Activated CD4-positive, CD25-positive, alpha-beta regulatory T cell treated with anti-CD3 and anti-CD28 coated beads, Interleukin-2, amount 50 U/mL, for 24 hours (primary cell): ENCODE measurements around the gene ANKRD28.

Source experiments
- ATAC-seq, 2 donors: fragments of 150-1000 bp; cut with Tn5 transposase; one replicate each; pipeline ENCODE4 v1.10.0; 2021; ENCODE audit warnings: mild to moderate bottlenecking in 1 of 2, moderate library complexity in 1 of 2

The ANKRD28 gene

DNA sequence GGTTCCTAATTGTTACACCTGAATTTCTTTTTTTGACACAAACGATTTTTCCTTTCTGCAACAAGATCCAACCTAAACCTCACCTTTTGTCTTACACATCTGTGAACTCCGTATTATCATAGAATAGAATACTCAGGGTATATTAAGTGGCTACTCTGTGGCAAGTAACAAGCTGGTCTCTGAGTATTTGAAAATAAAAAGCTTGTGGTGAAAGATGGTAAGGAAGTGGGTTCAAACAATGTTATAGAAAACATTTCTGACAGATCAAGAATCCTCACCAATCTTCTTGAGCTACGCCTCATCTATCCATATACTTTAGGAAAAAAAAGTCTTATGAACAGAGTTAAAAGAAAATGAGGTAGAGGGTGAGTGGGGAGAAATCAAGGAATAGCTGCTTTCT lies 3.5 kb upstream of the ANKRD28 start:
- no peak for ATAC-seq

DNA sequence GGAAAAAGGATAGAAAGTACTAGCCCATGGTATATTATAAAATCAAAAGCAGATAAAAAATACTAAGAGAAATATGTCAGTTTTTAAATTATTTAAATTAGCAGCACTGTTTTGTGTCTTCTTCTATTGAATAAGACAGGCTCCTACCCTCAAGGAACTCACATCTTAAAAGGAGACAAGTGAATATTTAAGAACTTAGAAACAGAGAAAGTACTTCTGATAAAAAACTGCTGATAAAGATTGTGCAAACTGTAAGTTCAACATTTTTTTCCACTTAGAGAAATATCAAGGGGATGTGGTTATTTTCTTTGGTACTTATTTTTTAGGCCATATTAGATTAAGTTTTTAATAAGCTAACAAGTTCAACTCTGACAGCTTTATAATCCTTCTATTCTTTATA lies 3.0 kb upstream of the ANKRD28 start:
- no peak for ATAC-seq

DNA sequence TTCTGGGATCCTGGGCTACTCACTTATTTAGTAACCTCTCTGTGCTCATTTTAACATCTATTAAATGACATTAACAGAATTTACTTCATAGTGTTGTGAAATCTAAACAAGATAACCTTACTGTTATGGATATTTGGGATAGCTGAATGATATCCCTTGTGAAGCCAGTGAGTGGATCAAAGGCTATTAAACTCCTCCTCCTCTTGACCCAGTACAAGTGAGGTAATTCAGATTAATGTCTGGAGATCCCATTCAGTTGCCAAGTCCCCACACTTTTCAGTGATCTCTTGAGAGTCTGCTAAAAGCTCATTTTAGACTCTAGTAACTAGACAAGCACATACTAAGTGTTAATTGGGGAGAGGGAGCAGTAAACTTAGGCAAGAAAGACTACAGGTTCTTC lies 2.5 kb upstream of the ANKRD28 start:
- ATAC-seq: no peak

DNA sequence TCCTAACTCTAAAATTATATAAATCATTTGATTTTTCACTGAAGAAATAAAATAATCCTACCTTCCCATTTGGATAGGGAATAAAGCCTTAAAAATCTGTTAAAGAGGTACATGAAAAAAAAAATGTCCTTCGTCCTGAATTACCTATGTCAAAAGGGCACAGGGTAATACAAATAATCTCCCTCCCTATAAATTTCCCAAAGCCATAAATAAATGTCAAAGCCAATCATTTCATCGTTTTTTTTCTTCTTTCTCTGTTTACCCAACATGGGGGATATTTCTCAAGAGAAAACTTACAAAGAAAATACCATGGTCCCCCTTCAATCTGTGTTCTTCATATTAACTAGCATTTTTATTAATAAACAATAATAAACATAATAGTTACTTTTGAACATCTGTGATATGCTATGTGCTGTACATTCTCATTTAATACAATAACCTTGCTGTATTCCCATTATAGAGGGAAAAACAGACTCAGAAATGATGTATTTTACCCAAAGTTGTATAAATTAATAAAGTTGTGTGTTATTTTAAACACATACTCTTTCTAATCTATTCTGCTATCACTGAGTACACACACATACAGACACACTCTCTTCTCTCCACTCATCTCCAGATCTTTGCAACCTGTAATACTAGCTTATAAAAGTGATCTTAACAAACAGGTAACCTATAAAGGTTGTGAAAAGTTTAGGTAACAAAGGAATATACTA lies 910 bp upstream of the ANKRD28 start:
- no peak for ATAC-seq

DNA sequence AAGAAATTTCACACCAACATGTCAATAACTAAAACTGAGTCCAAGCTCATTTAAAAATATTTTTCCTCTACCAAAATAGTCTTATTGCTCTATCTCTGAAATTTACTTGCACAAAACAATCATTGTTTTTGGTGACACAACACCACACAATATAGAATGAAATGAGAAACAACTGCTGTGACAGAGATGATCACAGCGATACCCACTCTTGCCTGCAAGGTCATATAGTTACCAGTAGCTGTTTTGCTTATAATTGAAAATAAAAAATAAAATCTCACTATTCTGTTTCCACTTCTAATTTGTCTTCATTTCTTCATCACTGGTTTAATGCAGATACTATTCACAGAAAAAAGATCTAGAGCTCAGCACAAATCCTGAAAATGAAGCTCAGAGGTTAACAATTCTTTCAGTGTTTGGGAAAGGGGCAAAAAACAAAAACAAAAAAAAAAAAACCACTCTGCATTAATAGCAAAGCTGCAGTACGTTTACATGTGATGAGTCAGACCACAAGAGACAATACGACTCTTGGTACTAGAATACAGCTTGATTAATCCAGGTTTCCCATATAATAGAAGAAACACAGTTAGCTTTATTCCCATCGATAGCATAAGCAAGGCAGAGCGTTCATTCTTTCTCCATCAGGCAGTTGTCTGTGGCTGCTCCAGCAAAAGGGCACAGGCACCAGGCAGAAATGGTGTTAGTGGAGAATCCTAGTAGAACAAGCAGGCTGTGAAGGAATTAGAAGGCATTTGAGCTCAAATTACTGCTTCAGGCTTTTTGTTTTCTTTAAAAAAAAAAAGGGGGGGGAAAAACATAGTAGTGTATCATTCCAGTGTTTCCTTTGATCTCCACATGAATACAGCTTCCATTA lies 773 bp downstream of the ANKRD28 start:
- peak in 1 of 2 donors; percentile 37 for ATAC-seq

DNA sequence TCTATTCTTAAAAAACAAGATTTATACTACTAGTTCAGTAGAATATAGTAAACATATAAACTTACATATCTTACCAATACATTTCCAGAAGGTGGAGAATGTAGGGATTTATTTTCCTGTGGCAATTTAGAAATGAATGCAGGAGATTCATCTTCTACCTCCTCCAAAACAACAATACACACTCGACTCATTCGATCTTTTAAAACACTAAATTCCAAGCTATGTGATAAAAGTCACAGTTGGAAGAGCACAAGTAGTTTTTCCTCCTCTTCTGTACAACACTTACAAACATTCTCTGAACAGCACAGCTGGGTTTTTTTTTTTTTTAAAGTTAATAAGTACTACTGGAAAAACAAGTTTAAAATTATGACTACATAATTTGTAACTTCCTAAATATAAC lies 1.4 kb downstream of the ANKRD28 start:
- ATAC-seq: no peak

DNA sequence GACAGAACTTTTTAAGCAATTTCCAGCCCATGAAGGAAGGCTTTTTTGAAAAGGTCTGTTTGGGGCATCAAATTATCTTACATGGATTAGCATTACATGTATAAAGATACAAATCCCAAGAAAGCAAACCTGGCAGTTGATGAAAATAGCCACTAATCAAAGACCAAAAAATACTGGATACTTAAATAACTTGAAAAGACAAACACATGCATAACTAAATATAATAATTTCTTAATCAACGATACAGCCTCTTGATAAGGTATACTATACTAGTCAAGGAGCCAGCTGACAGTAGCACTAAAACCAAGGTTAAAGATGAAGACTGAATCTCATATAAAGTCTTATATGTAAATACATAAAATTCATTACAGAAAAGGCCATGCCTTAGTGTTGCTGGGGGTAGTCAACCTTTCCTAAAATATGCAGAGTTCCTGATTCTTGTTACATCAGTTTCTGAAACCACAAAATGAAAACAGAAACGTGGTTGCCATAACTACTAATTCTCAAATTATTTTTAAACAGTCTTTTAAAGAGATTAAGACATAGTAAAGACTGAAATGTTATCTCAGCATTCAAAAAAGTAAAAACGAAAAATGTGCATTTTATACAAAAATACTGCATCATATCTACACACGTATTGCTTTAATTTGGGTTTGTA lies 2.0 kb downstream of the ANKRD28 start:
- ATAC-seq: peak in 1 of 2 donors; percentile 23

DNA sequence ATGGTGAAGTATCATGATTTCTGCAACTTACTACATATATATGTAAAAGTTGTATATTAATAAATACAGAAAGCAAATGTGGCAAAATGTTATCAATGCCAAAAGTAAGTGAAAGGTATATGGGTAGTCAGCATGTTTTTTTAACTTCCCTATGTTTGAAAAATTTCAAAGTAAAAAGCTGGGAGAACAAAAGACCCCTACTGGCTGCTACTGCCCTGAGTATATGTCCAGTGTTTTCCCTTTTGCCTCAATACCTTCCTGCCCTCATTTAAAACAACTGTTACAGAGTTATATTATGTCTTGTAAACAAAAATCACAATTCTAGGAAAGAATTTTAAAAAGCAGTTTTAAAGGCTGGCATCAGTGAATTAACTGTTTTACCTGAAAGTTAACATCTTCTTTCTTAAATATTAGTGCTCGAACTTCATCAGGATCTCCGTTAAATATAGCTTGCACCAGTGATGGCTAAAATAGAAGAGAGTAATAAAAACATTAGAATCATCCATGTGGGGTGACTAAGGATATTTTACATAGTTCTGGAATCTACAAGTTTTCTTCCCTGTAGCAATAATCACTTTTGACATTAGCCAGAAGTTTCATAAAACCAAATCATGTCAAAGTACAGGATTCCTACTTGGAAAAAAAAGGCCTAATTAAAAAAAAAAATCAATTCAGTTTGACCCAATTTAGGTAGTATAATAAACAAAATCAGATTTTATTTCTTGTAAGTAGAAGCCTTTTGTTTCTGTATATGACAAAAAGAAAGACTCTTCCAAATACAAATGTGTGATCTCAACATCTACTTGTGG lies 2.7 kb downstream of the ANKRD28 start:
- no peak for ATAC-seq

DNA sequence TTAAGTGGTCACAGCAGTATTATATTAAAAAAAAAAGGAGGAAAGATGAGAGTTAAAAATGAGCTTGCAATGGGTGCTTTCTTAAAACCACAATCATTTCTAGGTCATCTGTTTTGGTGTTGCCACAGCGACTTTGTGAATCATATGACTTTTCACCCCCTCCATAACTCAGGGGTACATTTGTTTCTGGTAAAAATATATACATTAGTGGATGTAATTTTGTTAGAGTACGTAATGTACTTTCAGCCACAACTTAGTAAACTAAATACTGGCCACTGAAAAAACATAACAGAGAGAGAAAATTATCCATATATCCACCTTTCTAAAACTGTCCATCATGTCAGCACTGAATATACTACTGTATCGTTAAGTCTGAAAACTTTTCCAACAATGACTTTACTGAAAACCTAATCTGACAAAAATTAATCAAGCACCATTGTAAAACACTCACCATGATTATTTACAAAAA lies 3.4 kb downstream of the ANKRD28 start:
- ATAC-seq: peak; percentile 32 to 58

DNA sequence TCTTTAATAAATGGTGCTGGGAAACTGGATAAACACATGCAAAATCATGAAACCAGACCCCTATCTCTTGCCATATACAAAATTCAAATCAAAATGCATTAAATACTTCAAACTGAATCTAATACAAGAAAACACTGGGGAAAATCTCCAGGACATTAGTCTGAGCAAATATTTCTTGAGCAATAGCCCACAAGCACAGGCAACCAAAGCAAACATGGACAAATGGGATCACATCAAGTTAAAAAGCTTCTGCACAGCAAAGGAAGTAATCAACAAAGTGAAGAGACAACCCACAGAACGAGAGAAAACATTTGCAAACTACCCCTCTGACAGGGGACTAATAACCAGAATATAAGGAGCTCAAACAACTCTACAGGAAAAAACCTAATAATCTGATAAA lies 6.3 kb downstream of the ANKRD28 start:
- no peak for ATAC-seq

DNA sequence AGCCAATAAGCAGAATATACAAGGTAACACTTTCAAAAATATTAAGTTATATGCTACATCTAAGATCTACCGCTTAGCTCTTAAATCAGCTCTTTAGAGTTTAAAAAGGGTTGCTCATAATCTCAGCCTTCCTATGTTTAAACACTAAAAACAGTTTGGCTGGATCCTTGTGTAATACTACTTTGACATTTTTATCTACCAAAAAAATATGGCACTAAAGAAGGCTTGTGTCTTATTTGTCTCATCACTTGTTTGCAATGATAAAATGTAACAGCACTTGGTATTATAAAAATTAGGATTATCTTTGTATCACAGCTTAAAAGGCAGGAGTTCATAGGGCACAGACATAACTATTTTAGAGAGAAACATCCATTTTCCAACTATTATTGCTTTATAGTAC lies 9.8 kb downstream of the ANKRD28 start:
- no peak for ATAC-seq

DNA sequence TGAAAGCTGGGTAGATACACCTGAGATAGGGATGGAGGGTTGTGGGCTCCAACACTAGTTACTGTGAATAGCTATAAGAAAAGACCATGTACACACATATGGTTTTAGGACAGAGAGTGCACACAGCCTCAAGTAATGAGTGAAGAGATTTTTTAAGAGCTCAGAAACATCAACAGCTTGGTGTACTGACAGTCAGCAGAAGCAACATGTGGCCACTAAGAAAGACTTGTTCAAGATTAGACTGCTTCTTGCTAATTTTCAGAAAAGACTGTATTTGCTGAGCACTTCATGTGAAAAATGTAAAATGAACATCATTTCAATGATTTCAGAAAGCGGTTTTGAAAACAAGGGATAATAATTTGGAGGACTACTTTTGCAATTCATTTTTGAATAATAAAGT lies 10.3 kb downstream of the ANKRD28 start:
- ATAC-seq: no peak

DNA sequence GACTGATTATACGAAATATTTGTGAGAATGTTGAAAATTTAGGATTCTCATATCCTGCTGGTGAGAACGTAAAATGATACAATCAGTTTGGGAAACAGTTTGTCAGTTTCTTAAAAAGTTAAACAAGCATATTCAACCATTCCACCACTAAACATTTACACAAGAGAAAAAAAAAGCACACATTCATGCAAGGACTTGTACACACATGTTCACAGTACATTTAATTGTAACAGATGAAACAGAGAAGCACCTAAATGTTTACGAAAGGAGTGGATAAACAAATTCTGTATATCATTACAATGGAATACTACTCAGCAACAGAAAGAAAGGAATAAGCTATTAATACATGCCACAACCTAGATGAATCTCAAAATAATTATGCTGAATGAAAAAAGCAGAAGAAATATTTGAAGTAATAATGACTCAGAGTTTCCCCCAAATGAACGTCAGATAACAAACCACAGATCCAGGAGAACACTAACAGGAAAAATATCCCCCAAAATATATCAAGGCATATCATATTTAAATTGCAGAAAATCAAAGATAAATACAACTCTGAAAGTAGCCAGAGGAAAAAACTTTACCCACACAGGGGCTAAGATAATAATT lies 14.3 kb downstream of the ANKRD28 start:
- ATAC-seq: no peak

DNA sequence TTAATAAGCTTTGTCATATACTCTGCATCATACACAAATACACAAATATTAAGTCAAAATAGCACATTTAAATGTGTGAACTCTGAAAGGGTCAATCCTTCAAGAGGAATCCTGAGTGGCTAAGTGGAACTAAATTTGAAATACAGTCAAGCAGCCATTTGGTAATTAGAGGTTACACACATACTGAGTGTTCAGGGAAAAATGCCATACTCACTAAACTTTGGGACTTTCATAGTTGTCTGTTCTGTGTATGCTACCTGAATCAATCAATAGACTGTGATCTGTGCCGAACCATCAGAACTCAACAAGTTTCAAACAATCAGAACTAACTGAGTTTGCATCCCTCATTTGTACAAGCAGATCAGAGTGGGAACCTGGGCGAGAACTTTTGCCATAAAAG lies 15.3 kb downstream of the ANKRD28 start:
- no peak for ATAC-seq

DNA sequence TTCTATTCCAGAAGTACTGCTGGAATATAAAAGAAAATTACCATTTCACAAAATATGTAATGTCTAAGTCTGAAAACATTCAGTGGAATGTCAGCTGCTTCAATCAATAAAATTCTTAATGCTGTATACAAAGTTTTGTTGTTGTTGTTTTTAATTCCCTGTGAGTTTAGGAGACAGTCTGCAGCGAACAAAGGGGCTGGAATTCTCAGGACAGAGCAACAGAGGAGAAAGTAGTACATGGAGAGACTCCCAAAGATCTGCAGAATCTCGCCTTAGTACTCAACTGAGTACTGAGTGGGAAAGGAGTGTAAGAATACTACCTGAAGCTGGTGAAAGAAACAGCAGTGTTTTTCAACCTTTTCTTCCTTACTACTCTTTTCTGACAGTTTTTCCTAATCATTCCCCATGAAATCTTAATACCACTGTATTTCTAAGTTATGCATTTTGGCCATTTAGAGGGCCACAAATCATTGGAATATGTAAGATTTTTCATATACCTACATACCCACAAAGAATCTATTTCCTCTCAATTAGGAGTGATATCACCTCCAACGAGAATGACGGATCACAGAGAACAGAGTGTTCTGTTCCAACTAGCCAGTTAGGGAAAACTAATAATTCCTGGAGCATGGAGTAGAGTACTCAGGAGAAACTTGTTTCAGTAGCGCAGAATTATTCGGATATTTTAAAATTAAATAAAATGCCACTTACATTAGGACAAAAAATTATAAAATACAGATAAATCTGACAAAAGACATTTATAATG lies 16.0 kb downstream of the ANKRD28 start:
- no peak for ATAC-seq

DNA sequence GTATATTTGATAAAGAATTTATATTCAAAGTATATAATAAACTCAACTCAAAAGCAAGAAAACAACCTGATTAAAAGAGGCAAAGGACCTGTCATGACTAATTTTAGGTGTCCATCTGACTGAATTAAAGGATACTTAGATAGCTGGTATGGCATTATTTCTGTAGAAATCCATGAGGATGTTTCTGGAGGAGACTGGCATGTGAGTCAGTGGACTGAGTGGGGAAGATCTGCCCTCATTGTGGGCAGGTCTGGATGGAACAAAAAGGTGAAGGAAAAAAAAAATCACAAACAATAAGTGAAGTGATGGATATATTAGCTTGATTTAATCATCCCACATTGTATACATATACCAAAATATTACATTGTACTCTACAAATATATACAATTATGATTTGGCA lies 16.6 kb downstream of the ANKRD28 start:
- no peak for ATAC-seq

DNA sequence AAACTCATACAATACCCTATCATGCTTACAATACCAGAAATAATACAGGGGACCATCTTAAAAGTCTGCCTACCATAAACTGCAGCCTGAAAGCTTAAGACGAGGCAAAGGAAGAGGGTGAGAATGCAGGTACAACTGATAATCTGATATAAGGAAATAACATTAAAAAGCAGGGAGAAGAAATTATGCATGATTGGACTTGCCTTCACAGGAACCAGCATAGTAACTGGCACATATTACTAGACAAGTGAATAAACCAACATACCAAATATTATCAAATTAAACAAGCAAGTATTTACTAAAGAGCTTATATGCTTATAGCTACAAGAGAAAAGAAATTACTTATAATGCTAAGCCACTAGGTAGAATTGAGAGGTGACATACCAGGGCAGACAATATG lies 18.7 kb downstream of the ANKRD28 start:
- ATAC-seq: no peak

DNA sequence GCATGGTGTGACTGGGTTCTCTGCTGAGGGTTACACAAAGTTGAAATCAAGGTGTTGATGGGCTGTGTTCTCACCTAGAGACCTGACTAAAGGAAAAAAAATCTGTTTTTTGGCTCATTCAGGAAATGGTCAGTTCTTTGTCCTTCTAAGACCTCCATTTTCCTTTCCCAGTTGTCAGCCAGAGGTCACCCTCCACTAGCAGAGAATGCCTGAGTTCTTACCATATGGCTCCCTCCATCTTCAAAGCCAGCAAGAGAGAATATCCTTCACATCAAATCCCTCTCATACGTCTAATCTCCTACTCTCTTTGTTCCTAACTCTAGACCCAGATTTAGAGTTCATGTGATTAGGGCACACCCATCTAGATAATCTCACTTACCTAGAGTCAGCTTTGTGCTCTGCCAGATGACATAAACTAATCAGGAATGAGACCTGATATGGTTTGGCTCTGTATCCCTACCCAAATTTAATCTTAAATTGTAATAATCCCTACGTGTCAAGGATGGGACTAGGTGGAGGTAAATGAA lies 19.4 kb downstream of the ANKRD28 start:
- ATAC-seq: no peak

DNA sequence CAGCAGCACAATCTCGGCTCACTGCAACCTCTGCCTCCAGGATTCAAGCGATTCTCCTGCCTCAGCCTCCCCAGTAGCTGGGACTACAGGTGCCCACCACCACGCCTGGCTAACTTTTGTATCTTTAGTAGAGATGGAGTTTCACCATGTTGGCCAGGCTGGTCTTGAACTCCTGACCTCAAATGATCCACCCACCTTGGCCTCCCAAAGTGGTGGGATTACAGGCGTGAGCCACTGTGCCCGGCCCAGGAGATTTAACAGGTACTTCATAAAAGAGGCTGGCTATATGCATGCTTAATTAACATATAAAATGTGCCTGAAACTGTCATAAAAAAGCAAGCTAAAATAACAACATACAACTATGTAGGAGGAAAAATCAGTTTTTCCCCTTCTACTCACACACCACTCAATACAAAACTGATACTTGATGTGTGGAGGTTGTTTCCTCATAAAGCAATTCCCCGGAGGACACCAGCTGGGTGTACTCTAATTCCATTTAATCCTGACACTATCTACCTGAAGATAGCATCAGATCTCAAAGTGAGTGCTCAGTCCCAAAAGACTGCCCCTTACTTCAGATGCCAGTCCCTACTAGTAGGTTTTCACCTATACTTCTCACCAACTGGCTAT lies 22.7 kb downstream of the ANKRD28 start:
- peak; percentile 13 to 27 for ATAC-seq

DNA sequence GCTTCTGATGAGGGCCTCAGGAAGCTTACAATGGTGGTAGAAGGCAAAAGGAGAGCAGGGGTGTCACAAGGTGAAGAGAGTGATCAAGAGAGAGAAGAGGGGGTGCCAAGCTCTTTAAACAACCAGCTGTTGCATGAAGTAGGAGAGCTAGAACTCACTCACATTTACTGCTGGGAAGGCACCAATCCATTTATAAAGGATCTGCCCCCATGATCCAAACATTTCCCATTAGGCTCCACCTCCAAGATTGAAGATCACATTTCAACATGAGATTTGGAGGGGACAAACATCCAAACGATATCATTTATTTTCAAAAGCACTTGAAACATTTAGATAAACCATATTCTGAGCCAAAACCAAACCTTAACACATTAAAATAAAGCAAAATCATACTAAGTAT lies 26.3 kb downstream of the ANKRD28 start:
- no peak for ATAC-seq
